ENCODE measurements around the gene COL4A1.

The COL4A1 gene

GRCh38 chr13:110349239-110349638, 42.3 kb upstream of the COL4A1 start:
- H3K79me2 ChIP-seq (ENCODE audit: low read length) = no peaks in the 10 kb centered on the region
- no peak overlapping the region for H3K27ac ChIP-seq (ENCODE audit: low read length)
- H3K9me2 ChIP-seq (replicated peaks; ENCODE audit: insufficient read depth, low read length) = no peaks in the 10 kb centered on the region
- H3K36me3 ChIP-seq (replicated peaks; ENCODE audit: insufficient read depth, low read length) = no peaks in the 10 kb centered on the region
- no peak overlapping the region for H3K4me2 ChIP-seq (ENCODE audit: low read depth, low read length)
- no peaks in the 10 kb centered on the region for H3K9me3 ChIP-seq (replicated peaks; ENCODE audit: insufficient read depth, low read length)
- H3K4me1 ChIP-seq (ENCODE audit: low read length) = no peaks in the 10 kb centered on the region
- no peaks in the 10 kb centered on the region for H3F3A ChIP-seq (ENCODE audit: insufficient read depth, low read length)
- H3K4me3 ChIP-seq (ENCODE audit: low read length) = no peak overlapping the region
- DNase-seq = no peak
- no peaks in the 10 kb centered on the region for H4K20me1 ChIP-seq (ENCODE audit: insufficient read depth, low read length)
- no peak overlapping the region for H3K9ac ChIP-seq (ENCODE audit: low read length)
- H3K27me3 ChIP-seq (replicated peaks; ENCODE audit: insufficient read depth, low read length) = no peaks in the 10 kb centered on the region
- no peak for TF ChIP-seq EZH2phosphoT487 (IDR thresholded peaks at IDR 0.05; ENCODE audit: low read length)
- TF ChIP-seq EZH2 (optimal IDR thresholded peaks at IDR 0.05; ENCODE audit: low read depth, low read length) = no peak
- TF ChIP-seq CTCF (IDR thresholded peaks at IDR 0.05; ENCODE audit: low read length) = no peak
- no peak overlapping the region for H2AFZ ChIP-seq (ENCODE audit: low read length)

- Histone ChIP-seq H3K79me2 (ENCODE audit: low read length) (no peaks in the 10 kb centered on the region), H3F3A (ENCODE audit: insufficient read depth, low read length) (no peaks in the 10 kb centered on the region), H3K4me3 (ENCODE audit: low read length) (no peak overlapping the region), H4K20me1 (ENCODE audit: insufficient read depth, low read length) (no peaks in the 10 kb centered on the region), H3K4me2 (ENCODE audit: low read depth, low read length) (no peak overlapping the region), H2AFZ (ENCODE audit: low read length) (no peak overlapping the region), H3K27me3 (replicated peaks; ENCODE audit: insufficient read depth, low read length) (no peaks in the 10 kb centered on the region), H3K27ac (ENCODE audit: low read length) (no peak overlapping the region), H3K36me3 (replicated peaks; ENCODE audit: insufficient read depth, low read length) (no peaks in the 10 kb centered on the region), H3K4me1 (ENCODE audit: low read length) (no peaks in the 10 kb centered on the region), H3K9me3 (replicated peaks; ENCODE audit: insufficient read depth, low read length) (no peaks in the 10 kb centered on the region), H3K9me2 (replicated peaks; ENCODE audit: insufficient read depth, low read length) (no peaks in the 10 kb centered on the region), H3K9ac (ENCODE audit: low read length) (no peak overlapping the region)
- TF ChIP-seq EZH2phosphoT487 (IDR thresholded peaks at IDR 0.05; ENCODE audit: low read length) = no peak
- TF ChIP-seq CTCF (IDR thresholded peaks at IDR 0.05; ENCODE audit: low read length) = no peak
- no peak for TF ChIP-seq EZH2 (optimal IDR thresholded peaks at IDR 0.05; ENCODE audit: low read depth, low read length)
- no peak for DNase-seq
Measured at GRCh38 chr13:110348309-110349105, 41.5 kb upstream of the COL4A1 start.

- Histone ChIP-seq H3F3A (ENCODE audit: insufficient read depth, low read length) (no peaks in the 10 kb centered on the region), H3K9ac (ENCODE audit: low read length) (no peak overlapping the region), H2AFZ (ENCODE audit: low read length) (no peak overlapping the region), H3K9me2 (replicated peaks; ENCODE audit: insufficient read depth, low read length) (no peaks in the 10 kb centered on the region), H3K36me3 (replicated peaks; ENCODE audit: insufficient read depth, low read length) (no peaks in the 10 kb centered on the region), H3K4me1 (ENCODE audit: low read length) (no peaks in the 10 kb centered on the region), H3K79me2 (ENCODE audit: low read length) (no peaks in the 10 kb centered on the region), H3K4me2 (ENCODE audit: low read depth, low read length) (no peak overlapping the region), H3K27ac (ENCODE audit: low read length) (no peak overlapping the region), H3K9me3 (replicated peaks; ENCODE audit: insufficient read depth, low read length) (no peaks in the 10 kb centered on the region), H3K4me3 (ENCODE audit: low read length) (no peak overlapping the region), H4K20me1 (ENCODE audit: insufficient read depth, low read length) (no peaks in the 10 kb centered on the region), H3K27me3 (replicated peaks; ENCODE audit: insufficient read depth, low read length) (no peaks in the 10 kb centered on the region)
- no peak for DNase-seq
- no peak for TF ChIP-seq EZH2phosphoT487 (IDR thresholded peaks at IDR 0.05; ENCODE audit: low read length)
- no peak for TF ChIP-seq EZH2 (optimal IDR thresholded peaks at IDR 0.05; ENCODE audit: low read depth, low read length)
- no peak for TF ChIP-seq CTCF (IDR thresholded peaks at IDR 0.05; ENCODE audit: low read length)
Measured at GRCh38 chr13:110347535-110348308, 40.8 kb upstream of the COL4A1 start.

Measured in MM.1S (cell line).